CMK (cell line): Measurements from ENCODE around the gene DPF3.

Experiments
- DNase-seq: peaks from one replicate; pipeline ENCODE4 v3.0.0-alpha.2; 2010; ENCODE audit warnings: low read depth

Gene DPF3

DNA sequence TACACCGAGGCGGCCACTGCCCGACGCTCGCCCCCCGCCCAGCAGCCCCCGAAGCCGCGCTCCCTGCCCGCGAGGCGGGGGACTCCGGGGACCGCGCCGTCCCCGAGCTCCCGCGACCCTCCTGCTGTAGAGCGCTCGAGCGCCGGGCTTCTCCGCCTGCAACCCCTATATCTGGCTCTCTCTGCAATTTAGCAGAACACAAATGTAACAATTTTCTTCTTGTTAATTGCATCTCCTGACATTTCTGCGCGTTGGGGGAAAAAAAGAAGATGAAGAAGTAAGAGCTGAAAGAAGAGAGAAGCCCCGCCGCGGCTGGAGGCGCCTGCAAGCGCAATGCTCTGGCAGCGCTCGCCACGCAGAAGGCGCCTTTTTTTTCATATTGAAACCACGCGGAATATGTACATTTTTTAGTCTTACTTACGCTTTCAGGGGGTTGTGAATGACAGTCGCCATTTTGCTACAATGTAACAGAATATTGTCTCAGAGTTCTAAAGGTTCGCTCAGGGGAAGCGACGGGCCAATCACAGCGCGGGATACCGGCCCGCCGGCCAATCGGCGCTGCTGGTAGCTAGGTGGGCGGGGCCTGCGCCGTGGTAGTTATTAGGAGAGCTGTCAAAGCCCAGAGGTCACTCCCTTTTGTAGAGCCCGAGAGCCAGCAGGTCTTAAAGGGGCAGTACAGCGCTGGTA is at the start of gene DPF3:
Gene DPF3 (minus strand): TSS at position 466 of the 687 bp plus-strand sequence. CDS start 13 bp downstream, at position 453.
- DNase-seq, result peak; percentile 80

DNA sequence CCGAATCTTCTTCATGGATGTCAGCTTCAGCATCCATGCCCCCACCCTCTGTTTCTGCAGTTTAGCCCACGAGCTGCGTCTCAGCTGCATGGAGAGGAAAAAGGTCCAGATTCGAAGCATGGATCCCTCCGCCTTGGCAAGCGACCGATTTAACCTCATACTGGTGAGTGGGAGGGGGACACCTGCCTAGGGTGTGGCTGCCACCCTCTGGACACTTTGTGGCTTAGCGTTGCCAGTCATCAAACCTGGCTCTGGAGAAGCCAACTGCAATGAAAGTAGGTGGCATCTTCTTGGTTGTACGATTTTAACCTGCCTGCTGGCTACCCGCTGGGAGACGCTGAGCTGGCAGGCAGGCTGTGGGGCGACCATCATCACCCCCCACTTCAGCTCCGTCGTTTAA is 49.0 kb upstream of the DPF3 start:
- DNase-seq, result no peak

DNA sequence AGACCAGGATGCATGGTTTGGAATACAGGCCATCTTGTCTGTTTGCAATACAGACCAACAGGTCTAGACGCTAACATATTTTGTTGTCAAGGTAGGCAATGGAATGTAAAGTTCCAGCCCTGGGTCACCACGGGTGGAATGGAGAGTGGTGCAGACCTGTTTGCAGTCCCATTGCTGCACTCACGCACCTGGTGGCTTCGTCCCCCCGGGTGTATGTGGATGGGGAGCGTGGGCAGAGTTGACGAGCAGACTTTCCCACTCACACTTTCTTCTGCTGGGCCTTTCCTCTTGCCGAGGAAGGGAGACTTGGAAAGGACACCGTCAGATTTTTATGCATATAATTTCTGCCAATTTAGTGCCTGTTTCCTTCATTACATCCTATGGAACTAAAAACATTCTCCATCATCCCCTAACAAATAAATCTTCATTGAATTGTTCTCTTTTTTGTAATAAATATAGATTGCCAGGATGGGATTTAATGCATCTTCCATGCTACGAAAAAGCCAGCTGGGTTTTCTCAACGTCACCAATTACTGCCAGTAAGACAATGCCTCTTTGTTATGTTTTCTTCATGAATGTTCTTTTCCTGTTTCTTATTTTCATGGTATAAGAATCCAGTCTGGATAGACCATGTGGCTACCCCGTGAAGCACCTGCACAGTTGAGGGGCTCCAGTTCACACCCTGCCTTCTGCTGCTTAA is 47.5 kb upstream of the DPF3 start:
- DNase-seq, result no peak

DNA sequence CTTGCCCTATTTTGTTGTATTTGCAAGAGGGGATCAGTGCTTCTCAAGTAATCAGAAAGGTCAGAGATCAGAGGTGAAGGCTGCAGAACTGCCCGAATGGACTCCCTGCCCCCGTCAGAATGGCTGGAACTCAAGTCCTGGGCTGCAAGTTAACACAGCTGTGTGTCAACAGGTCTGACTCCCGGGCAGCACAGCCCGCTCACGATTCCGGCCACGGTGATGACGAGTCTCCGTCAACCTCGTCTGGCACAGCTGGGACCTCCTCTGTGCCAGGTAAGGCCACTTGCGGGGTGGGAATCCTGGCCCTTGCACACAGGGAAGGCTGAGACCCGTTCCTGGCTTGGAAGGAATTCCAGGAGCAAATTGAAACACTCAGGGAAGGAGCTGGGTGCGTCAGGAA is 45.7 kb upstream of the DPF3 start:
- no peak for DNase-seq

DNA sequence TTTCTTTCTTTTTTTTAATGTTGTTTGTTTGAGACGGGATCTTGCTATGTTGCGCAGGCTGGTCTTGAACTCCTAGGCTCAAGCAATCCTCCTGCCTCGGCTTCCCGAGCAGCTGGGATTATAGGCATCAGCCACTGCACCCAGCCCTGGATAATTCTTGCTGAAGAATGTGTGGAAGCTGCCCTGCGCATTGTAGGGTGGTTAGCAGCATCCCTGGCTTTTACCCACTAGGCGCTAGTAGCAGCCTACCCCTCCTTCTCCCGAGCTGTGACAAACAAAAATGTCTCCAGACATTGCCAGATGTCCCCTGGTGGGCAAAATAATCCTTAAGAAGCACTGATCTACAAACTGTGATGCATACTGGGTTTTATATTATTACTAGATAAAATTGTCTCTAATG is 39.0 kb upstream of the DPF3 start:
- no peak for DNase-seq

DNA sequence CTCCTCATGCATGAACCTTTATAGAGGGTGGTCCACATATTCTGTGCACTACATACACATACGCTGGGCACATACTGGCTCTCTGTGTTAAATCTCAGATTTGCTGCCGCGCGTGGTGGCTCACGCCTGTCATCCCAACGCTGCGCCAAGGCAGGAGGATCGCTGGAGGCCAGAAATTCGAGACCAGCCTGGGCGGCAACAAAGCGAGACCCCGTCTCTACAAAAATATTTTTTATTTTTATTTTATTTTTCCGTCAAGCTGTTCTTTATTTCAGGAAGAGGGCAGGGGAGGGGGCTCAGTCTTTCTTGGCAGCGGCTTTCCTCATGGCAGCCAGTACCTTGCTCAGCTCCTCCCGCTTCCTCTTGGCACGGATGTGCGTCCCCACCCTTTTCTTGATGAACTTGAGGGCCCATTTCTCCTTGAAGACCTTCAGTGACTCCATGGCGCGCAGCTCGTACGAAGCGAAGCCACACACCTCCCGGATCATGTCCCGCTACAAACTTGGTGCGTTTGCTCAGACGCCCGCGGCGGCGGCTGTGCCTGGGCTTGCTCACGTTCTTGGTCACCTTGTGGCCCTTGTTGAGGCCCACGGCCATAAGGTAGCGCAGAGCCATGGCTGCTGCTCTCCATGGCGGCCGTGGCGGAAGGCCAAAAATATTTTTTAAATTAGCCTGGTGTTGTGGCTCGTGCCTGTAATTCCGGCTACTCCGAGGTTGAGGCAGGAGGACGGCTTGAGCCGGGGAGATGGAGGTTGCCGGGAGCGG is 35.6 kb upstream of the DPF3 start:
- DNase-seq, result no peak

DNA sequence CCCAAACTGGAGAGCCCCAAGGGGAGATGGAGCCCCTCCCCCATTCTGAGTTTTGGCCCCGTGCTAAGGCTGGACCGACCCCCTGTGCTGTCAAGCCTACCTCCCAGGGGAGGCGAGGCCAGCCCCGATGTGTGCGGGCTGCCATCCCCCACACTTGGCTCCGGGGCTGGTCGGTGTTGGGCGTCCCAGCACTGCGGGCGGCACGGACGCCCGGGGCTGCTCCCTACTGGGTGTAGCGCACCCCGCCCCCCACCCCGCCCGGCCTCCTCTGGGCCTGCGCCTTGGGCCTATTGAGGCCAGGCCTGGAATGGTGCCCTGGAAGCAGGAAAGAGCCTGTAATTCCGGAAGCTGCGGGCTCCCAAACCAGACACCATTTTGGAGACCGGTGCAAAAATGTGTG is 35.0 kb upstream of the DPF3 start:
- no peak for DNase-seq

DNA sequence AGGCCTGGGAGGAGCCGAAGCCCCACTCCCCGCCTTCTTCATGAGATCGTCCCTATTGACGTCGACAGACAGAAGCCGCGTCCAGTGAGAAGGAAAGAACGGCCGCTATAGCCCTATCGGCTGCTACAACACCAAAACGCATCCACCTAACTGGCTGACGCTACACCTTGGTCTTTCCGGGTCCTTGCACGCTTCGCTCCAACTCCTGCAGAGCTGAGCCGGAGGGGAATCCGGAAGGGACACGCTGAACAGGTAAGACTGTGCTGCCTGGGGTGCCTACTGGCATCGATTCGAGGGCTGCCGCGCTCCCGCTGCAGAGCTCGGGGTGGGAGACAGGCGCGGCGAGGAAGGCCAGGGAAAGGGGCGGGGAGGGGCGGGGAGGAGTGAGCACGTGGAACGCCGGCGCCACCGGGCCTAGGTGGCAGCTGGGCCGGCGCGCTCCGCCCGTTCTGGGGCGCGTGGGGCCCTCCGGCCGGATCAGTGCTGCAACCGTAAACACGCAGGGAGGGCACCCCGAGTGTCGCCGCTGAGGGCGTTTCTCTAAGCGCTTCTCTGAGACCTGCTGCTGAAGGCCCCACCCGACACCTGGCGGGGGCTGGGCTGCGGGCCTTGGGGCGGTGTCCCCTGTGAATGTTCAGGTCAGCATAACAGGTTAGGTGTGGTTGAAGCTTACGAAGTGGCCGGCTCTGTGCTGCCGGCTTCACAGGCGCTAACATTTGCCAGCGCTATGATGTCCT is 32.6 kb upstream of the DPF3 start, which contains the start of gene DCAF4:
Gene DCAF4 (plus strand): TSS at position 173 of the 737 bp plus-strand sequence. CDS start 11,515 bp downstream, outside the sequence.
- peak; percentile 91 for DNase-seq

DNA sequence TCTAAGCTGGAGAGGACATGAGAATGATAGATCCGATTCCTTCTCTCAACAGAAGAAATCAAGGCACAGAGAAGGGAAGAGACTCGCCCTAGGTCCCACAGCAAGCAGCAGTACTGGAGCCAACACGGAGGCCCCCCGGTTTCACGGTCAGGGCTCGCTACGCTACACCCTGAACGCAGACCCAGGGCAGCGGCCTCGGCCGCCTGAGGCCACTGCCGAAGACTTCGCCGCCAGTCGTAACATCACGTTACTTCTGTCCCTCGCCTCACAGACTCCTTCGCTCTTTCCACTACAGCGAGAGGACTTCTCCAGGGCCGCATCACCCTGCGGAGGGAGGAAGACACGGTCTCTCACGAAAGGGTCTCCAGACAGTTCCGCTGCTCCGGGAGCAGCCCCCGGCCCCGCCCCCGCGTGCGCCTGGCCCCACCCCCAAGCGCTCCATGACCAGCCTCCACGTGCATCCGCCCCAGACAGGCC is 32.0 kb upstream of the DPF3 start:
- DNase-seq, result no peak

DNA sequence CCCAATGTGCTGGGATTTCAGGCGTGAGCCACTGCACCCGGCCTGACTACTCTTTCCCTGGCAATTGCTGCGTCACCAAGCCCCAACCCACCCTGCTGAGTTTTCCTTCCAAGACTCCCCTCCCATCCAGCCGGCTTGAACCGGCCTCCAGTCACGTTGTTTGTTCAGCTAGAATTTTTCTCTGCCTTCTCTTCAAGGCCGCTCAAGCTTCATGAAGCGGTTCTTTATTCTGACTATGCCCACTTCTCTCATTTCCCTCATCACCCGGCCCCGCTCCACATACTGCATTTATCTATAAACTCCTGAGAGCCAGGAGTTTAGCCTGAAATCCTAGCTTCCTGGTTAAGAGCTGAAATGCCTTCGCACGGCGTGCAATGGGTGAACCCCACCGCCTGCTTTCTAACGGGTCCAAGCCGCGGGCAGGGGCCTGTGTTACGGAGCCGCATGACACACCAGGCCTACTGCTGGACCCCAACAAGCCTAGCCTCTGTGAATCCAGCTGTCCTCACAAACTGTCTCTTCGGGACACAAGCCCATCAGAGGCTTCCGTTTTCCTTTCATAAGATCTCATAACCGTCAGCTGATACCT is 31.4 kb upstream of the DPF3 start:
- DNase-seq, result no peak

DNA sequence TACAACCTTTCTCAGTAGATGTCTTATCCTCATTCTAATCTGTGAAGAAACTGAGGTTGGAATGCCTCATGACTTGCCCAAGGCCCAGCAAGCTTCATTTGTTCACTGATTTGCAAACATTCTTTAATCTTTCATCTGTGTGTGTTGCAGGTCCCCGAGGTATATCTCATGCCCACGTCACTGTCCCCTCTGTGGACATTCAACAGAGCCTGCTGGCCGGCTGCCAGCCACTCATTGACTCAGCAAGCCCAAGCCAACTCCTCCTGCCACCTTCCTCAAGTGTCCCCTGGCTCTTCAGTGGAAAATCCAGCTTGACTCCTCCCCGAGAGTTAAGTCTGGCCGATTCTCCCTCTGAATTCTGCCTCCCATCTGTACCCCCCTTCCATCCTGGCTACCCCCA is 30.4 kb upstream of the DPF3 start:
- no peak for DNase-seq

DNA sequence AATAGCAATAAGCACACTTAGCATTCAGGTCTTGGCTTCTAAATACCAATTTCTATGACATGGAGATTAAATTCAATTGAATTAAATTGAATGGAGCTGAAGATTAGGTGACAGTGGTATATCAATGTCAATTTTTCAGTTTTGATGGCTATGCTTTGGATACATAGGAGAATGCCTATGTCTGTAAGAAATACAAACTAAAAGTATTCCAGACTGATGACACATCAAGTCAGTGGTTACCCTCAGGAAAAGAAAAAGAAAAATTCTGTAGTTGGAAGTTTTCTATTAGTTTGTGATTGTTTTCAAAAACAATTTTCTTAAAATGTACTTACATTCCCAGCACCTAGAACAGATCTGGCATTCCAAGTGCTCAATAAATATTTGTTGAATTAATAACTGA is 27.5 kb upstream of the DPF3 start:
- DNase-seq, result no peak

DNA sequence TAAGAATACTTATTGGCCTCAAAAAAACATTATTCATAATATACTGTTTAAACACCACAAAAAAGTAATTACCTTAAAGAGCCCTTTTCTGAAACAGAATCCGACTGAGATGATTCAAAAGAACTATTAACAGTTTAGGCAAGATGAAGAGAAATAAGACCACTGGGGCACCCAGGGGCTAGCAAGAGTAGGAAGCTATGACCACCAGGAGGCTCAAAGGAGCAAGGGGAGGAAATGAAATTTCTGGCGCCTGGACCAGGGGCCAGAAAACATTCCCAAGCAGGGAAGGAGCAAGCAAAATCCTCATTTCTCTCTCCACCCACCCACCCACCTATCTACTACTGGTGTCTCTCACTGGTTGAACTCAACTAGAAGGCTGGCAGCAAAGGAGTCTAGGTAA is 26.1 kb upstream of the DPF3 start:
- DNase-seq, result no peak

DNA sequence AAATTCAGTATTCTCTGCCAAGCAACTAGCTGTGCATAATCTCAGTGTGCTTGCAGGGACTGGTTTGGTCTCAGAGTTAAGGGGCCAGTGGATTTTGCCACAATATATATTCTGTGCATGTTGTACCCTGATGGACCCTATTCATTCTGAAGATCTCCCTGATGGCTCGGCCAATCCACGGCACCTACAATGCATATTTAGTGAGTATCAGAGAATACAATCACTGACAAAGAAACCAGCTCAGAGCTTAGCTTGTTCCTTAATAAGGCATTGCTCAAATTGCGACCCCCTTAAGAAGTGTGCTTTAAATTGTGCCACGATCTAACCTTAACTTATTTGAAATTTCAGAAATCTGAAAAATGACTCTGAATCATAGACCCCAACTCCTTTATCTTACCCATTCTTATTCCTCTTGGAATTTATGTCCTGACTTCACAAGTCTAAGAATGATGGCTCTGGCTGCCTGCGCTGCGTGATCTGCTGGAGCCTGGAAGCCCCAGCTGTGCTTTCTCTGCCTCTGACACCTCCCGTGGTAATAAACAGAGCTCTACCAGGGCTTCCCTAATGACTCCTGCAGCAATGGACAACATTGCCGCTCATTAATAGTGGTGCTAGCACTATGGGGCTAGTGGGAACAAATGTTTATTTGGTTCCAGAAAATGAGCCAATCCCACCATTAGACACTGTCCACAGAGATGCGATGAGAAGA is 23.3 kb upstream of the DPF3 start:
- no peak for DNase-seq

DNA sequence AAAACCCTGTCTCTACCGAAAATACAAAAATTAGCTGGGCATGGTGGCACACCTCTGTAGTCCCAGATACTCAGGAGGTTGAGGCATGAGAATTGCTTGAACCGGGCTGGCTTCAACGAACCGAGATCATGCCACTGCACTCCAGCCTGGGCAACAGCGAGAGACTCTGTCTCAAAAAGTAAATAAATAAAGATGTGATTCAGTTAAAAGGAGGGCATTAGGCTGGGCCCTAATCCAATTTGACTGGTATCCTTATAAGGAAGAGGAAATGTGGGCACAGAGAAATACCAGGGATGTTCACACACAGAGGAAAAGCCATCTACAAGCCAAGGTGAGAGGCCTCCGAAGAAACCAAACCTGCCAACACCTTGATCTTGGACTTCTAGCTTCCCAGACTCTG is 22.3 kb upstream of the DPF3 start:
- no peak for DNase-seq

DNA sequence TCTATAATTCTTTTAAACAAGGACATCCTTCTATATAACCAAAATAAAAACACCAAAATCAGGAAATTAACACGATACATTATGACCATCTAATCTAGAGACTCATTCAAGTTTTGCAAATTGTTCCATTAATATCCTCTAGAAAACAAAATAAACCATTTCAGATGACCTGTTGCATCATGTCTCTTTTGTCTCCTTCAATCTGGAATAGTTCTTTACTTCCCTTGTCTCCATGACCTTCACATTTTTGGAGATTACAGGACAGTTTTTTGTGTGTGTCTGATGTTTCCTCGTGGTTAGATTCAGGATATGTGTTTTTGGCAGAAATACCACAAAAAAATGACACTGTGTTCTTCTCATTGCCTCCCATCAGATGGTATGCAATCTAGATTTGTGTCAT is 19.9 kb upstream of the DPF3 start:
- DNase-seq, result no peak

DNA sequence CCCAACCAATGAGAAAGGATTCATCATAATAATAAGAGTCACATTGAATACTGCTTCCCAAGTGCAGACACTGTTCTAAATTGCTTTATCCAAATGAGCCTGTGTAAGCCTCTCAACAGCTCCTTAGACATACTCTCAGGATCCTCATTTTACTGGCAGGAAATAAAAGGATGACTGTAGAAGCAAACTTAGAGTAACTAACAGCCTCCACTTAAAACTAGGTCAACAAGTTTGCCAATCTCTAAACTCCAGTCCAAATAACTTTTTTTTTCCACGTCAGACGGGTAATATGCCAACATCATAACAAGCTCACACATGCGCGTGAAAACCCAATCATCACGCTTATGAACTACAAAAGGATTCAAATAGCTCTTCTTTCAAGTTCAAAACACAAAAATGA is 15.3 kb upstream of the DPF3 start:
- no peak for DNase-seq

DNA sequence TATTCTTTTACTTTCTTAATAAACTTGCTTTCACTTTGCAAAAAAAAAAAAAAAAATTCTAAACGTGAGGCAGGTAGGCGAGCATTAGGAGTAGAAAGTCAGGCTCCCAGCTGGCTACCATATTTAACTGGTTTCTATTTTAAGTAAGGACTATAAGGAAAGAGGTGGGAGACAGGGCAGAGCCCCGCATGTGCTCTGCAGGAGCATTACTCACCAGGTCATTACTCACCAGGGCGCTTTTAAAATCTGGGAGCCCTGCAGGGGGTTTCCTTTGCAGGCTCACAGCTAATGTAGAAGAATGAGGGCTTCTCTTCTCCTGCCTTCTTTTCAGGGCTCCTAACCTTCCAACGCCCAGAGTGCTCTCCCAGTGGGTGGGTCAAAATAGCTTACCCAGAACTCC is 14.0 kb upstream of the DPF3 start:
- no peak for DNase-seq

DNA sequence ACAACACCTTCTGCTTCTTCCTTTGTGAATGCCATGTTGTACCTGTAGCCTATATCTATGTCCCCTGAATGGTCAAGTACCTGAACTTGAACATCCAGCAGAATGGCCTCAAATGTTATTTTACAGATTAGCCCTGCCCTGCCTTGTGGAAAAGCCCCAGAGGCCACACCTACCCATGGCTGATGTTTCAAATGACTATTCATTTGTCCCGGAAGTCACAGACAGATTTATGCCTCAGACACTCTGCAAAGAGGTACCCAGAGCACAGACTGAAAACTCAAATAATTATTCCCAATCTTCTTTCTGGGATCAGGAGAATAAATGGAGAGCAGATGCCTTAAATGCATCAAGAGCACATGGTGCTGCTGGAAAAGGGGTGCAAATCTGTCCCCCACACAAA is 13.0 kb upstream of the DPF3 start:
- DNase-seq, result no peak

DNA sequence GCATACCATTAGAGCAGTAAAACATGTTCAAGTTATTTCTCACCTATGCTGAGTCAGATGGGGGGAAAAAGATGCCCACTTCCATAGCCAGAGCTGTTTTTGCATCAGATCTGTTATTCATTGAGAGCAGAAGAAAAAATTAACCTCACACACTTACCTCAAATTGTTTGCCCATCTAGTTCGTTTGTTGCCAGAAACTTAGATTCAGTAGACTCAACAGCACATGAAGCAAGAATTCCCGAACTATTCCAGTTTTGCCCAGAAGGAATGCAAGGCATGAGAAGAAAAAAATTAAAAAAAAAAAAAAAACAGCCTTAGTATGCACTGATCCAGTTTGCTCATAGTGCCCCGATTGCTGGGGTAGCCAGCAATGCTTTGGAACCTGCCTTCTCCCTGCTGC is 12.4 kb upstream of the DPF3 start:
- no peak for DNase-seq
